ENCODE measurements around the gene PLIN3.
"Not testable (repeated sequence)": the region's sequence is repeated elsewhere in the genome, so short reads cannot be mapped to it uniquely, and the experiment has no call there.

Gene PLIN3

DNA sequence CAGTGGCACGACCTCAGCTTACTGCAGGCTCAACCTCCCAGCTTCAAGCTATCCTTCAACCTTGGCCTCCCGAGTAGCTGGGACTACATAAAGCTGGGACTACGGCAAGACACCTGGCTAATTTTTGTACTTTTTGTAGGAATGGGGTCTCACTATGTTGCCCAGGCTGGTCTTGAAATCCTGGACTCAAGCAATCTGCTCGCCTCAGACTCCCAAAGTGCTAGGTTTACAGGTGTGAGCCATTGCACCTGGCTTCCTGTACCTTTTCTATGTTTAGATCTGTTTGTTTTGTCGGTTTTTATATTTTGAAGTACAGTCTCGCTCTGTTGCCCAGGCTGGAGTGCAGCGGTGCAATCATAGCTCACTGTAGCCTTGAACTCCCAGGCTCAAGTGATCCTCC lies 18.4 kb downstream of the PLIN3 start:
- Histone ChIP-seq H3K9ac (ENCODE audit: low read depth in 1 of 2, low read length in 2 of 2) (no peak overlapping the region), H3K4me1 (ENCODE audit: control insufficient read depth in 2 of 2, insufficient read depth in 2 of 2, low read length in 2 of 2) (no peaks in the 10 kb centered on the region), H3K27me3 (ENCODE audit: control insufficient read depth in 2 of 2, insufficient read depth in 2 of 2, low read length in 2 of 2) (no peaks in the 10 kb centered on the region), H3K9me3 (ENCODE audit: control insufficient read depth in 2 of 2, low read length in 2 of 2) (no peaks in the 10 kb centered on the region), H3K36me3 (ENCODE audit: control insufficient read depth in 2 of 2, insufficient read depth in 2 of 2, low read length in 2 of 2) (peaks cover 14 to 33% of the 10 kb centered on the region in 2 donors), H3K27ac (ENCODE audit: low read depth in 2 of 2, low read length in 2 of 2) (no peak overlapping the region), H3K4me3 (ENCODE audit: low read length in 2 of 2) (no peak overlapping the region)

DNA sequence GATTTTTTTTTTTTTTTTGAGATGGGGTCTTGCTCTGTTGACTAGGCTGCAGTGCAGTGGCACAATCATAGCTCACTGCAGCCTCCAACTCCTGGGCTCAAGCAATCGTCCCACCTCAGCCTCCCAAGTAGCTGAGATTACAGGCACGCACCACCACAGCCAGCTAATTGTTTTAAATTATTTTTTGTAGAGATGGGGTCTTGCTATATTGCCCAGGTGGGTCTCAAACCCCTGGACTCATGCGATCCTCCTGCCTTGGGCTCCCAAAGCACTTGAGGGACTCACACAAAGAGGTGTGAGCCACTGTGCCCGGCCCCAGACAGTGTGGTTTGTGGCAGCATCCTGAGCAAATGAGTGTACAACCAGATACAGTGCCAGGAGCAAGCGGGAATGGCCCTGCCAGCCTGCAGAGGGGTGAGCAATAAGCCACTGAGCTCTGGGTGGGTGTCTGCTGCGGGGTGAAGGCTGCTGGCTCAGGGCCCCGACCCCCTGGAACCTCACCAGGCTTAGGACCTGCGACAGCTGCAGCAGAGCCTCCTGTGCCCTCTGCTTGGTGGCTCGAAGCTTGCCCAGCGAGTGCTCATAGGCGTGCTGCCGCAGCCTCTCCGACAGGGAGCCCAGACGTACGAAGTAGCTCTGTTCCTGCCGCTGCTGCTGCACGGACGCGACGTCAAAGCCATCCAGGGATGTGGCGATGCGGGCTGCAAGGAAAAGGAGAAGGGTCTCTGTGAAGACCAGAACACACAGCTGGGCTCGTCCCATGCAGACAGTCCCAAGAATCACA lies 20.1 kb downstream of the PLIN3 start:
- Histone ChIP-seq H3K27me3 (ENCODE audit: control insufficient read depth in 2 of 2, insufficient read depth in 2 of 2, low read length in 2 of 2) (no peaks in the 10 kb centered on the region), H3K27ac (ENCODE audit: low read depth in 2 of 2, low read length in 2 of 2) (no peak overlapping the region), H3K9ac (ENCODE audit: low read depth in 1 of 2, low read length in 2 of 2) (no peak overlapping the region), H3K9me3 (ENCODE audit: control insufficient read depth in 2 of 2, low read length in 2 of 2) (no peaks in the 10 kb centered on the region), H3K36me3 (ENCODE audit: control insufficient read depth in 2 of 2, insufficient read depth in 2 of 2, low read length in 2 of 2) (peaks cover 20 to 33% of the 10 kb centered on the region in 2 donors), H3K4me3 (ENCODE audit: low read length in 2 of 2) (no peak overlapping the region), H3K4me1 (ENCODE audit: control insufficient read depth in 2 of 2, insufficient read depth in 2 of 2, low read length in 2 of 2) (no peaks in the 10 kb centered on the region)

DNA sequence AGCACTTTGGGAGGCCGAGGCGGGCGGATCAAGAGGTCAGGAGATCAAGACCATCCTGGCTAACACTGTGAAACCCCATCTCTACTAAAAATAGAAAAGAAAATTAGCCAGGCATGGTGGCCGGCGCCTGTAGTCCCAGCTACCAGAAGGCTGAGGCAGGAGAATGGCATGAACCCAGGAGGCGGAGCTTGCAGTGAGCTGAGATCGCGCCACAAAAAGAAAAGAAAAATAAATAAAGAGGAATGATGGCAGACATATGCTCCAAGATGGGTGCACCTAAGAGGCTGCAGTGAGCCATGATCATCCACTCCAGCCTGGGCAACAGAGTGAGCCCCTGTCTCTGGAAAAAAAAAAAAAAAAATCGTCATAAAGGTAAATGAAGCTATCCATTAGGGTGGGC lies 21.5 kb downstream of the PLIN3 start:
- not testable (repeated sequence) for H3K9ac ChIP-seq (ENCODE audit: low read depth in 1 of 2, low read length in 2 of 2); H3K4me1 ChIP-seq (ENCODE audit: control insufficient read depth in 2 of 2, insufficient read depth in 2 of 2, low read length in 2 of 2); H3K4me3 ChIP-seq (ENCODE audit: low read length in 2 of 2); H3K9me3 ChIP-seq (ENCODE audit: control insufficient read depth in 2 of 2, low read length in 2 of 2); H3K27me3 ChIP-seq (ENCODE audit: control insufficient read depth in 2 of 2, insufficient read depth in 2 of 2, low read length in 2 of 2); H3K27ac ChIP-seq (ENCODE audit: low read depth in 2 of 2, low read length in 2 of 2)
- peaks cover 21 to 29% of the 10 kb centered on the region in 2 donors for H3K36me3 ChIP-seq (ENCODE audit: control insufficient read depth in 2 of 2, insufficient read depth in 2 of 2, low read length in 2 of 2)

DNA sequence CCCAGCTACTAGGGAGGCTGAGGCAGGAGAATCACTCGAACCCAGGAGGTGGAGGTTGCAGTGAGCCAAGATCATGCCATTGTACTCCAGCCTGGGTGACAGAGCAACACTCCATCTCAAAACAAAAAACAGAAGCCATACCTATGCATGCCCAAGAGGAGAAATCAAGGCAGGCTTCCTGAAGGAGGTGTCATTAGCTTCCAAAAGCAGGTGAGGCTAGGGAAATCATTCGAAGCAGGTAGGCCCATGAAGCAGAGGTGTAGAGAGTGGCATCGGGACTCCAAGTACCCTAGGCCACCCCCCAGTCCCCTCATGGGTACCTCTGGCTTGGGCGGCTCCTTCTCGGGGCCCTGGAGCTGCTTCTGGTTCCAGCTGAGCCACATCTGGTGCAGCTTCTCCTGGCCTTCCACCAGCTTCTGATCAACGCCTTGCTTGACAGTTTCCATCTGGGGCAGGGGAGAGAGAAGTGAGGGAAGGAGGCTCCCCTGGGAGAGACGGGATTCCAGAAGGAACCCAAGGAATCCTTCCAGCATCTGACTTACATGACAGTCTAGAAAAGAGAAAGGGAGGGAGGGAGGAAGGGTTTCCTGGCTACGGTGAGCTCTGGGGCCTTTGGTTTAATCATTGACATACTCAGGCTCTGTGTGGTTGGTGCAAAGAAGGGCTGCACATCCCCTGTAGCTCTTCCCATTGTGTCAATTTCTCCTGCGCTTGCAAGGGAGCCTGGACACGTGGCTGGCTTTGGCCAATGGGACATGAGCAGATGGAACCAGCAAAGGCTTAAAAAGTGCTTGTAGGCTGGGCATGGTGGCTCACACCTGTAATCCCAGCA lies 22.9 kb downstream of the PLIN3 start:
- H3K4me1 ChIP-seq (ENCODE audit: control insufficient read depth in 2 of 2, insufficient read depth in 2 of 2, low read length in 2 of 2), result peaks cover 0 to 2% of the 10 kb centered on the region in 2 donors
- H3K36me3 ChIP-seq (ENCODE audit: control insufficient read depth in 2 of 2, insufficient read depth in 2 of 2, low read length in 2 of 2), result peaks cover 23 to 31% of the 10 kb centered on the region in 2 donors
- H3K27ac ChIP-seq (ENCODE audit: low read depth in 2 of 2, low read length in 2 of 2), result no peak overlapping the region
- H3K27me3 ChIP-seq (ENCODE audit: control insufficient read depth in 2 of 2, insufficient read depth in 2 of 2, low read length in 2 of 2), result no peaks in the 10 kb centered on the region
- no peaks in the 10 kb centered on the region for H3K9me3 ChIP-seq (ENCODE audit: control insufficient read depth in 2 of 2, low read length in 2 of 2)
- no peak overlapping the region for H3K9ac ChIP-seq (ENCODE audit: low read depth in 1 of 2, low read length in 2 of 2)
- no peak overlapping the region for H3K4me3 ChIP-seq (ENCODE audit: low read length in 2 of 2)

DNA sequence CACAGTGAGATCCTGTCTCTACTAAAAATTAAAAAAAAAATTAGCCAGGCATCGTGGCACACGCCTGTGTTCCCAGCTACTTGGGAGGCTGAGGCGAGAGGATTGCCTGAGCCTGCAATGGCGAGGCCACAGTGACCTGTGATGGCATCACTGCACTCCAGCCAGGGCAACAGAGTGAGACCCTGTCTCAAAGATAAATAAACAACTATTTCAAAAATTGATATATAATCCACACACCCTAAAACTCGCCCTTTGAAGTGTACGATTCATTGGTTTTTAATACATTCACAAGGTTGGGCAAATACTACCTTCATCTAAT lies 23.9 kb downstream of the PLIN3 start:
- Histone ChIP-seq H3K4me3 (ENCODE audit: low read length in 2 of 2) (no peak overlapping the region), H3K9ac (ENCODE audit: low read depth in 1 of 2, low read length in 2 of 2) (no peak overlapping the region), H3K27ac (ENCODE audit: low read depth in 2 of 2, low read length in 2 of 2) (no peak overlapping the region), H3K36me3 (ENCODE audit: control insufficient read depth in 2 of 2, insufficient read depth in 2 of 2, low read length in 2 of 2) (peaks cover 28 to 33% of the 10 kb centered on the region in 2 donors), H3K27me3 (ENCODE audit: control insufficient read depth in 2 of 2, insufficient read depth in 2 of 2, low read length in 2 of 2) (no peaks in the 10 kb centered on the region), H3K4me1 (ENCODE audit: control insufficient read depth in 2 of 2, insufficient read depth in 2 of 2, low read length in 2 of 2) (peaks cover 0 to 2% of the 10 kb centered on the region in 2 donors), H3K9me3 (ENCODE audit: control insufficient read depth in 2 of 2, low read length in 2 of 2) (no peaks in the 10 kb centered on the region)

DNA sequence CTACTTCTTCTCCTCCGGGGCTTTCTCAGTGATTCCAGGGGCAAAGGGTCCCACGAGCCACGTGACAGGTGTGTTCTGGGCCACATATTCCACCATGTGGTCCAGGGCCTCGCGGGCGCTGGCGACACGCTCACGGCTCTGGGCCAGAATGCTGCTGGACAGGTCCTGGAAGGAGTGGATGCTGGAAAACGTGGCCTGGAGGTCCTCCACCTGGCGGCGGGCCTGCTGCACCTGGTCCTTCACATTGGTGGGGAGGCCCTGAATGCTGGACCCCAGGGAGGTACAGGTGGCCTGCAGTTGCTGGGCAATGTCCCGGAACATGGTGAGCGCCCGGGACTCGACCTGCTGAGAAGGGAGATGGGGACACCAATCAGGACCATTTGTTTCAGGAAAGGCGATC lies 28.3 kb downstream of the PLIN3 start:
- Histone ChIP-seq H3K4me1 (ENCODE audit: control insufficient read depth in 2 of 2, insufficient read depth in 2 of 2, low read length in 2 of 2) (peaks cover 0 to 2% of the 10 kb centered on the region in 2 donors), H3K9me3 (ENCODE audit: control insufficient read depth in 2 of 2, low read length in 2 of 2) (no peaks in the 10 kb centered on the region), H3K27ac (ENCODE audit: low read depth in 2 of 2, low read length in 2 of 2) (no peak overlapping the region), H3K4me3 (ENCODE audit: low read length in 2 of 2) (no peak overlapping the region), H3K27me3 (ENCODE audit: control insufficient read depth in 2 of 2, insufficient read depth in 2 of 2, low read length in 2 of 2) (no peaks in the 10 kb centered on the region), H3K36me3 (ENCODE audit: control insufficient read depth in 2 of 2, insufficient read depth in 2 of 2, low read length in 2 of 2) (peaks cover 16 to 17% of the 10 kb centered on the region in 2 donors), H3K9ac (ENCODE audit: low read depth in 1 of 2, low read length in 2 of 2) (no peak overlapping the region)

DNA sequence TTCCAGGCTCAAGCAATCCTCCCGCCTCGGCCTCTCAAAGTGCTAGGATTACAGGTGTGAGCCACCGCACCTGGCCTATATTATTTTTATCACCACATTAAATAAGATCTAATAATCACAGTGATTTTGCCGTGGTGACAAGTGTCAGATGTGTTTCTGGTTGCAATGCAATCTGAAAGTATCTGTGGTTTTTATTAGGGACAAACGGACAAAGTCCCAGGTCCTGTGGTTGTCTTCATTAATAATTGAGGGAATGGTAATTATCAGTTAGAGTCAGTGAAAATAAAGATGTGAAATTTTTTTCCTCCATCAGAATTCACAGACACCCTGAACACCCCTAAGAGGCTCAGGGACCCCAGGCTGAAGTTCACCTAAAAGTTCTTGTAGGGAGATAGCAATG lies 34.7 kb downstream of the PLIN3 start:
- H3K4me1 ChIP-seq (ENCODE audit: control insufficient read depth in 2 of 2, insufficient read depth in 2 of 2, low read length in 2 of 2), result peaks cover 10 to 16% of the 10 kb centered on the region in 2 donors
- no peak overlapping the region for H3K9ac ChIP-seq (ENCODE audit: low read depth in 1 of 2, low read length in 2 of 2)
- no peaks in the 10 kb centered on the region for H3K9me3 ChIP-seq (ENCODE audit: control insufficient read depth in 2 of 2, low read length in 2 of 2)
- H3K27ac ChIP-seq (ENCODE audit: low read depth in 2 of 2, low read length in 2 of 2), result no peak overlapping the region
- no peaks in the 10 kb centered on the region for H3K27me3 ChIP-seq (ENCODE audit: control insufficient read depth in 2 of 2, insufficient read depth in 2 of 2, low read length in 2 of 2)
- H3K4me3 ChIP-seq (ENCODE audit: low read length in 2 of 2), result no peak overlapping the region
- H3K36me3 ChIP-seq (ENCODE audit: control insufficient read depth in 2 of 2, insufficient read depth in 2 of 2, low read length in 2 of 2), result no peaks in the 10 kb centered on the region

DNA sequence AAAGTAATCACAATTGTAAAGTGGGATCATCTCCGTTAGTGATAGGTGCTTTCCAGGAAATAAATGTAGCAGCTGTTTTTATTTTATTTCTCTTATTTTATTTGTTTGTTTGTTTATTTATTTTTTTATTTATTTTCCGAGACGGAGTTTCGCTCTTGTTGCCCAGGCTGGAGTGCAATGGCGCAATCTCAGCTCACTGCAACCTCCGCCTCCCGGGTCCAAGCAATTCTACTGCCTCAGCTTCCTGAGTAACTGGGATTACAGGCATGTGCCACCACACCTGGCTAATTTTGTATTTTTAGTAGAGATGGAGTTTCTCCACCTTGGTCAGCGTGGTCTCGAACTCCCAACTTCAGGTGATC lies 35.5 kb downstream of the PLIN3 start:
- H3K4me3 ChIP-seq (ENCODE audit: low read length in 2 of 2), result peak overlapping the region; percentile 79 to 92
- not testable (repeated sequence) for H3K27me3 ChIP-seq (ENCODE audit: control insufficient read depth in 2 of 2, insufficient read depth in 2 of 2, low read length in 2 of 2); H3K36me3 ChIP-seq (ENCODE audit: control insufficient read depth in 2 of 2, insufficient read depth in 2 of 2, low read length in 2 of 2); H3K9me3 ChIP-seq (ENCODE audit: control insufficient read depth in 2 of 2, low read length in 2 of 2)
- peak overlapping the region; percentile 90 to 99 for H3K9ac ChIP-seq (ENCODE audit: low read depth in 1 of 2, low read length in 2 of 2)
- H3K4me1 ChIP-seq (ENCODE audit: control insufficient read depth in 2 of 2, insufficient read depth in 2 of 2, low read length in 2 of 2), result peaks cover 12 to 17% of the 10 kb centered on the region in 2 donors
- peak overlapping the region; percentile 90 to 91 for H3K27ac ChIP-seq (ENCODE audit: low read depth in 2 of 2, low read length in 2 of 2)

DNA sequence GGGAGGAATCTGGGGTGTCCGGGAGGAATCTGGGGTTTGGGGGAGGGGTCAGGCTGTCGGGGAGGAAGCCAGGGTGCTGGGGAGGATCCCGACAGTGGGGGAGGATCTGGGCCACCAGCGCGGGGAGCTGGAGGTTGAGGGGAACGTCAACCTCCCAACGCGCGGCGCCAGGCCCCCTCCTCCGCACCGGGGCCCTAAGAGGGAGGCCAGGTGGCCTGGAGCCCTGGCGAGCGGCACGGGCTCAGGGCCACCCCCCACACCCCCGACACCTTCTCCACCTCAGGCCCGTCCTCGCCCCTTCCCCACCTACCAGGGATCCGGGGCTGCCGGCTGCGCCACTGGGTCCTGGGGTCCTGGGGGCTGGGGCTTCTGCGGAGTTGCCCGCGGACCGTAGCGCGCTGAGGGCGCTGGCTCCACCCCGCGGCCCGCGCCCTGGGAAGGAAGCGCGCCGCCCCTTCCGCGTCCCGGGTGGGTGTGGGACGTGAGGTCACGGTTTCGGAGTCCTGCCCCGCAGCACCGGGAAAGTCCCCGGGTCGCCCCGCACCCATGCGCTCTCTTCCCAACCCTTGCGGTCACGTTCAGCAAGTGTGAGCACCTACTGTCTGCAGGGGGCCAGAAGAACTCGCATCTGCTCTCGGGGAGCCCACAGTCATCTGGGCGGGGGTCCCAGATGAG lies 36.0 kb downstream of the PLIN3 start, which contains the start of gene TICAM1:
Gene TICAM1, minus strand, starts transcription at position 409 of the 675 bp plus-strand sequence. CDS start 13,335 bp downstream, outside the sequence.
- Histone ChIP-seq H3K9ac (ENCODE audit: low read depth in 1 of 2, low read length in 2 of 2) (peak within 1 kb of the TSS; percentile 90 to 99), H3K27ac (ENCODE audit: low read depth in 2 of 2, low read length in 2 of 2) (peak within 1 kb of the TSS; percentile 90 to 91), H3K36me3 (ENCODE audit: control insufficient read depth in 2 of 2, insufficient read depth in 2 of 2, low read length in 2 of 2) (no peaks in the 10 kb centered on the region), H3K27me3 (ENCODE audit: control insufficient read depth in 2 of 2, insufficient read depth in 2 of 2, low read length in 2 of 2) (no peaks in the 10 kb centered on the region), H3K4me1 (ENCODE audit: control insufficient read depth in 2 of 2, insufficient read depth in 2 of 2, low read length in 2 of 2) (peaks cover 12 to 17% of the 10 kb centered on the region in 2 donors), H3K9me3 (ENCODE audit: control insufficient read depth in 2 of 2, low read length in 2 of 2) (no peaks in the 10 kb centered on the region), H3K4me3 (ENCODE audit: low read length in 2 of 2) (peak within 1 kb of the TSS; percentile 79 to 92)

DNA sequence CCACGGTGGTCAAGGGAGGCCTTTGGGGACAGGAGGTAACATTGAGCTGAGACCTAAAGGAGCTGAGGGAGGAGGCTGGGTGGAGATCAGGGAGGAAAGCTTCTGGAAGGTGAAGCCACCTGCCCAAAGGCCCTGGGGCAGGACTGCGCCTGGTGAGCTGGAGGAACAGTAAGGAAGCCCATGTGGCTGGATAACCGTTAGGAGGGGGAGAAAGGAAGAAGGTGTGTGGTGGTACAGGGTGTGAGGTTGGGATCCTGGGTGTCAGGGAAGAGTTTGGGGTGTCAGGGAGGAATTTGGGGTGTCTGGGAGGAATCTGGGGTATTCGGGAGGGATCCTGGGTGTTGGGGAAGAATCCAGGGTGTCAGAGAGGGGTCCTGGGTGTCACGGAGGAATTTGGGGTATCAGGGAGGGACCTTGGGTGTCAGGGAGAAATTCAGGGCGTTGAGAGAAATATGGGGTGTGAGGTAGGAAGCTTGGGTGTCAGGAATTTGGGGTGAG lies 36.6 kb downstream of the PLIN3 start:
- peaks cover 12 to 17% of the 10 kb centered on the region in 2 donors for H3K4me1 ChIP-seq (ENCODE audit: control insufficient read depth in 2 of 2, insufficient read depth in 2 of 2, low read length in 2 of 2)
- H3K9me3 ChIP-seq (ENCODE audit: control insufficient read depth in 2 of 2, low read length in 2 of 2), result no peaks in the 10 kb centered on the region
- no peaks in the 10 kb centered on the region for H3K27me3 ChIP-seq (ENCODE audit: control insufficient read depth in 2 of 2, insufficient read depth in 2 of 2, low read length in 2 of 2)
- no peaks in the 10 kb centered on the region for H3K36me3 ChIP-seq (ENCODE audit: control insufficient read depth in 2 of 2, insufficient read depth in 2 of 2, low read length in 2 of 2)
- H3K9ac ChIP-seq (ENCODE audit: low read depth in 1 of 2, low read length in 2 of 2), result peak overlapping the region; percentile 90 to 99
- peak overlapping the region; percentile 90 to 91 for H3K27ac ChIP-seq (ENCODE audit: low read depth in 2 of 2, low read length in 2 of 2)
- H3K4me3 ChIP-seq (ENCODE audit: low read length in 2 of 2), result peak overlapping the region; percentile 79 to 92
